NCI-H1436 (cell line): Measurements from ENCODE around the gene FAM107A.

ENCODE experiments used
- DNase-seq: peaks from one replicate; lab custom pipeline; 2025; lab: John Stamatoyannopoulos, UW

The FAM107A gene

GRCh38 chr3:58577269-58577821 is at the start of gene FAM107A:
Gene FAM107A, minus strand, starts transcription at chr3:58577391. Its CDS starts 7,531 bp downstream, at chr3:58569860.
- no peak for DNase-seq

- DNase-seq: no peak
These were observed 48.1 kb upstream of the FAM107A start for GRCh38 chr3:58625196-58625824.

GRCh38 chr3:58624550-58624949 is 47.4 kb upstream of the FAM107A start:
- DNase-seq: no peak

- no peak for DNase-seq
These were observed 46.8 kb upstream of the FAM107A start for GRCh38 chr3:58623961-58624360.

GRCh38 chr3:58623478-58623877 is 46.3 kb upstream of the FAM107A start:
- no peak for DNase-seq

- DNase-seq: no peak
These were observed 45.7 kb upstream of the FAM107A start for GRCh38 chr3:58622892-58623291.

- DNase-seq: no peak
These were observed 45.2 kb upstream of the FAM107A start for GRCh38 chr3:58622436-58622835.

GRCh38 chr3:58621086-58621830 is 44.1 kb upstream of the FAM107A start:
- DNase-seq: no peak

GRCh38 chr3:58620421-58620820 is 43.2 kb upstream of the FAM107A start:
- DNase-seq: no peak

GRCh38 chr3:58617338-58617761 is 40.2 kb upstream of the FAM107A start:
- no peak for DNase-seq

- no peak for DNase-seq
These were observed 36.3 kb upstream of the FAM107A start for GRCh38 chr3:58613236-58614132.

GRCh38 chr3:58612830-58613229 is 35.6 kb upstream of the FAM107A start:
- DNase-seq: no peak

GRCh38 chr3:58609990-58610389 is 32.8 kb upstream of the FAM107A start:
- DNase-seq: no peak

GRCh38 chr3:58608648-58609047 is 31.5 kb upstream of the FAM107A start:
- DNase-seq: no peak

- DNase-seq: no peak
These were observed 30.6 kb upstream of the FAM107A start for GRCh38 chr3:58607816-58608215.

GRCh38 chr3:58606693-58607092 is 29.5 kb upstream of the FAM107A start:
- DNase-seq: no peak

- no peak for DNase-seq
These were observed 26.8 kb upstream of the FAM107A start for GRCh38 chr3:58604031-58604430.

GRCh38 chr3:58603606-58604005 is 26.4 kb upstream of the FAM107A start:
- no peak for DNase-seq

- no peak for DNase-seq
These were observed 20.6 kb upstream of the FAM107A start for GRCh38 chr3:58597770-58598310.

- DNase-seq: no peak
These were observed 19.8 kb upstream of the FAM107A start for GRCh38 chr3:58596834-58597518.

GRCh38 chr3:58594117-58594516 is 16.9 kb upstream of the FAM107A start:
- DNase-seq: no peak
